Keratinocyte (primary cell): ENCODE measurements around the gene JMJD7. TPM values are rescaled to one million over a fixed set of nuclear protein-coding genes. Genes with fewer than 3 reads are reported as not detected.

ENCODE experiments used
- DNase-seq: peaks from one replicate; pipeline ENCODE4 v3.0.0-alpha.2; 2011; ENCODE audit warnings: low read depth, missing footprints, low spot score
- FAIRE-seq: peaks from 2 replicates; lab custom pipeline; 2011; peaks lifted over from hg19 to GRCh38; lab: Jason Lieb, UNC
- H2AFZ ChIP-seq: 2 replicates; pipeline ENCODE4 v1.6.0; 2012; ENCODE audit warnings: low read length, control low read depth, inconsistent platforms; ENCODE audit not compliant: control insufficient read depth
- H3K27ac ChIP-seq: 2 replicates; pipeline ENCODE4 v1.5.1; 2011; ENCODE audit warnings: low read length; ENCODE audit not compliant: control insufficient read depth, insufficient read depth
- H3K27me3 ChIP-seq: 3 replicates; pipeline ENCODE4 v1.6.0; 2011; ENCODE audit warnings: low read length; ENCODE audit not compliant: control insufficient read depth, insufficient read depth; ENCODE audit errors: extremely low read depth
- H3K36me3 ChIP-seq, 2 experiments: 2 replicates in 1 of 2; 3 replicates in 1 of 2; pipeline ENCODE4 v1.5.1; 2011; ENCODE audit warnings: low read length in 2 of 2, mild to moderate bottlenecking in 1 of 2; ENCODE audit not compliant: control insufficient read depth in 2 of 2, insufficient read depth in 2 of 2; ENCODE audit errors: extremely low read depth in 1 of 2
- H3K4me1 ChIP-seq: 3 replicates; pipeline ENCODE4 v1.5.1; 2011; ENCODE audit warnings: low read length; ENCODE audit not compliant: control insufficient read depth, insufficient read depth; ENCODE audit errors: extremely low read depth
- H3K4me2 ChIP-seq: 3 replicates; pipeline ENCODE4 v1.6.0; 2011; ENCODE audit warnings: low read depth, low read length; ENCODE audit not compliant: control insufficient read depth, insufficient read depth; ENCODE audit errors: extremely low read depth
- H3K4me3 ChIP-seq, 3 experiments: fragments of 200-600 bp in 1 of 3; sonication (generic) in 1 of 3; 2 replicates in 2 of 3; 3 replicates in 1 of 3; pipeline ENCODE4 v1.5.1; 2011 to 2016; ENCODE audit warnings: low read length in 3 of 3, mild to moderate bottlenecking in 3 of 3, control low read depth in 2 of 3, inconsistent platforms in 1 of 3, low read depth in 1 of 3, mixed read lengths in 1 of 3, mixed run types in 1 of 3, moderate library complexity in 1 of 3; ENCODE audit not compliant: control insufficient read depth in 2 of 3, insufficient read depth in 2 of 3; ENCODE audit errors: extremely low read depth in 1 of 3
- H3K79me2 ChIP-seq: 2 replicates; pipeline ENCODE4 v1.6.0; 2012; ENCODE audit warnings: low read length; ENCODE audit not compliant: control insufficient read depth, insufficient read depth
- H3K9ac ChIP-seq: 3 replicates; pipeline ENCODE4 v1.6.0; 2011; ENCODE audit warnings: low read length; ENCODE audit not compliant: control insufficient read depth, insufficient read depth; ENCODE audit errors: extremely low read depth
- H3K9me1 ChIP-seq: 3 replicates; pipeline ENCODE4 v1.6.0; 2011; ENCODE audit warnings: low read length; ENCODE audit not compliant: control insufficient read depth, insufficient read depth; ENCODE audit errors: extremely low read depth
- H3K9me3 ChIP-seq: 2 replicates; pipeline ENCODE4 v1.5.1; 2012; ENCODE audit warnings: low read depth, low read length; ENCODE audit not compliant: control insufficient read depth
- H4K20me1 ChIP-seq: 3 replicates; pipeline ENCODE4 v1.6.0; 2011; ENCODE audit warnings: low read length; ENCODE audit not compliant: control insufficient read depth, insufficient read depth; ENCODE audit errors: extremely low read depth
- EZH2 ChIP-seq: IDR thresholded peaks from one replicate; pipeline ENCODE4 v1.6.1; 2012; ENCODE audit warnings: inconsistent platforms, mild to moderate bottlenecking, low read length, moderate library complexity
- dilution Hi-C: fragments of 300-500 bp; cut with MboI; formaldehyde crosslinking; loops from one replicate; pipeline ENCODE4 v1.7.0; 2020; ENCODE audit warnings: low sequenced_read_pairs; ENCODE audit not compliant: extremely low pct_ligation_motif_present
- polyA plus RNA-seq, 5 experiments: library from polyadenylated mRNA; depleted of rRNA in 3 of 5; stranded (reverse) in 3 of 5; stranded (forward) in 1 of 5; unstranded in 1 of 5; fragments of >200 nt; gene quantifications; 1 replicate in 1 of 5; 2 replicates in 3 of 5; 3 replicates in 1 of 5; pipeline versions ENCODE4 v1.2.1 to v1.2.3, GENCODE V29; 2011 to 2012; ENCODE audit warnings: missing spikeins in 2 of 5, low read depth in 1 of 5, low replicate concordance in 1 of 5
- TF ChIP-seq, protein P1 (sequence below), 3 experiments: IDR thresholded peaks in 1 of 3; conservative IDR thresholded peaks in 1 of 3; optimal IDR thresholded peaks in 1 of 3; 2 replicates in 2 of 3; 3 replicates in 1 of 3; pipeline versions ENCODE3 to v1.5.1; 2011; ENCODE audit warnings: low read length in 3 of 3, mild to moderate bottlenecking in 3 of 3, moderate library complexity in 2 of 3, control low read depth in 1 of 3, inconsistent platforms in 1 of 3; ENCODE audit not compliant: insufficient read depth in 2 of 3; ENCODE audit errors: extremely low read depth in 1 of 3

The JMJD7 gene
- polyA plus RNA-seq, 1 donor (not counting 4 experiments of a cell fraction or from before 2014, with no cell fraction given) = 8.2 TPM

DNA sequence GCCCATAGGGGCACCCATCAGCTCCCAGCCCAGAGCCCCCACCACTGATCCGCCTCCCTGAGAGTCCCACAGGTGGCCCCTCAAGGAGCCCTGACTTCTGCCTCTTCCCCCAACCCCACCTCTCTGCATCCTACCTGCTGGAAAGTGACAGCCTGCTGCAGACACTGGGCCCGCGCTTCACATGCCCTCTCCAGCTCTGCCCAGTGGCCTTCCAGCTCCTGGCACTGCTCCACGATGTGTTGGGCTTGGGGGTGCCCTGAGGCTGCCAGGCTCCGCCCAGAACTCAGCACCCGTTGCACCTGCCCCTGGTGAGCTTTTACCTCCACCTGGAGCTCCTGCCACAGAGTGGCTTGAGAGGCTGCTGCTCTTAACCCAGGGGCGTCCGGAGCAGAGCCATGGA, 45.8 kb downstream of the JMJD7 start:
- Histone ChIP-seq H3K9ac (no peak overlapping the region), H3K27me3 (peaks cover 14% of the 10 kb centered on the region), H3K4me3 (no peak overlapping the region), H3K36me3 (no peaks in the 10 kb centered on the region), H3K9me1 (no peaks in the 10 kb centered on the region), H3K79me2 (no peaks in the 10 kb centered on the region), H4K20me1 (no peaks in the 10 kb centered on the region), H3K4me2 (no peak overlapping the region), H2AFZ (no peak overlapping the region), H3K27ac (no peak overlapping the region), H3K4me1 (peaks cover 20% of the 10 kb centered on the region), H3K9me3 (no peaks in the 10 kb centered on the region)
- dilution Hi-C loops = no loop called here
- FAIRE-seq (no peak), DNase-seq (no peak)
- TF ChIP-seq EZH2 = no peak
- TF ChIP-seq, protein P1, sequence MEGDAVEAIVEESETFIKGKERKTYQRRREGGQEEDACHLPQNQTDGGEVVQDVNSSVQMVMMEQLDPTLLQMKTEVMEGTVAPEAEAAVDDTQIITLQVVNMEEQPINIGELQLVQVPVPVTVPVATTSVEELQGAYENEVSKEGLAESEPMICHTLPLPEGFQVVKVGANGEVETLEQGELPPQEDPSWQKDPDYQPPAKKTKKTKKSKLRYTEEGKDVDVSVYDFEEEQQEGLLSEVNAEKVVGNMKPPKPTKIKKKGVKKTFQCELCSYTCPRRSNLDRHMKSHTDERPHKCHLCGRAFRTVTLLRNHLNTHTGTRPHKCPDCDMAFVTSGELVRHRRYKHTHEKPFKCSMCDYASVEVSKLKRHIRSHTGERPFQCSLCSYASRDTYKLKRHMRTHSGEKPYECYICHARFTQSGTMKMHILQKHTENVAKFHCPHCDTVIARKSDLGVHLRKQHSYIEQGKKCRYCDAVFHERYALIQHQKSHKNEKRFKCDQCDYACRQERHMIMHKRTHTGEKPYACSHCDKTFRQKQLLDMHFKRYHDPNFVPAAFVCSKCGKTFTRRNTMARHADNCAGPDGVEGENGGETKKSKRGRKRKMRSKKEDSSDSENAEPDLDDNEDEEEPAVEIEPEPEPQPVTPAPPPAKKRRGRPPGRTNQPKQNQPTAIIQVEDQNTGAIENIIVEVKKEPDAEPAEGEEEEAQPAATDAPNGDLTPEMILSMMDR (optimal IDR thresholded peaks at IDR 0.05 in 1 of 3, IDR thresholded peaks at IDR 0.05 in 1 of 3, conservative IDR thresholded peaks at IDR 0.05 in 1 of 3; ENCODE audit: extremely low read depth in 1 of 3, insufficient read depth in 2 of 3, low read length in 3 of 3) = no peak

DNA sequence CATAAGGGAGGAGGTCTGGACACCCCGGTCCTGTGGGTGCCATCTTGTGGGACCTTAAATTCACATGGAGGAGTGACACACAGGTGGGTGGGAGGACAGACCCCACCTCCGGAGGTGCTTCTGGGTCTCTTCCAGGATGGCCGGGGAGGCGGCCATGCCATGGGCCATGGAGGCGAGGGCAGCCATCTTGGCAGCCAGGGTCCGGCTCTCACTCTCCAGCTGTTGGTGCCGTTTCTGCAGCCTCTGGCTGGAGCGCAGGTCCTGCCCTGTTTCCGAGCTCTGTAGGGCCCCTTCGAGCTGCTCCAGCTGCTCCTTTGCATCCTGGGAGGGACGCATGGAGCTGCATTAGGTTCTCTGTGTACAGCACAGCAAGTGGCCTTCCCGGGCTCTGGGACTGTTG, 46.8 kb downstream of the JMJD7 start:
- dilution Hi-C loops = no loop called here
- H3K9me3 ChIP-seq = no peaks in the 10 kb centered on the region
- H3K9me1 ChIP-seq = no peaks in the 10 kb centered on the region
- FAIRE-seq (no peak), DNase-seq (no peak)
- H2AFZ ChIP-seq = no peak overlapping the region
- H3K79me2 ChIP-seq = no peaks in the 10 kb centered on the region
- no peaks in the 10 kb centered on the region for H4K20me1 ChIP-seq
- no peak overlapping the region for H3K9ac ChIP-seq
- no peak overlapping the region for H3K4me3 ChIP-seq
- H3K4me2 ChIP-seq = no peak overlapping the region
- H3K36me3 ChIP-seq = no peaks in the 10 kb centered on the region
- H3K27ac ChIP-seq = no peak overlapping the region
- peaks cover 15% of the 10 kb centered on the region for H3K4me1 ChIP-seq
- peaks cover 14% of the 10 kb centered on the region for H3K27me3 ChIP-seq
- TF ChIP-seq, protein P1 (optimal IDR thresholded peaks at IDR 0.05 in 1 of 3, IDR thresholded peaks at IDR 0.05 in 1 of 3, conservative IDR thresholded peaks at IDR 0.05 in 1 of 3; ENCODE audit: extremely low read depth in 1 of 3, insufficient read depth in 2 of 3, low read length in 3 of 3) = no peak
- no peak for TF ChIP-seq EZH2
